Spleen (tissue), 7 donors: ENCODE results near the gene DGCR6.

ENCODE experiments used
- POLR2A ChIP-seq, 3 donors: fragments of 450-650 bp; IDR thresholded peaks; one replicate each; pipeline ENCODE4 v1.5.1; 2017; ENCODE audit warnings: antibody characterized with exemption in 3 of 3, mild to moderate bottlenecking in 1 of 3
- TF ChIP-seq, protein P1 (sequence below), 11 experiments: fragments of 200-600 bp in 7 of 11; fragments of 450-650 bp in 4 of 11; sonication (generic) in 4 of 11; IDR thresholded peaks in 8 of 11; conservative IDR thresholded peaks in 3 of 11; 1 replicate in 7 of 11; 2 replicates in 4 of 11; pipeline versions ENCODE4 v1.4.0 to v1.8.0; 2016 to 2021; ENCODE audit warnings: antibody characterized with exemption in 11 of 11, inconsistent platforms in 4 of 11, mild to moderate bottlenecking in 1 of 11
- donor health status: DM: no; HTN: no; CAD: no; lungs with moderate emphysema.
- donor health status: DM: no; HTN: no; CAD: no.
- donor health status: DM: no; HTN: no; CAD: no.

DNA sequence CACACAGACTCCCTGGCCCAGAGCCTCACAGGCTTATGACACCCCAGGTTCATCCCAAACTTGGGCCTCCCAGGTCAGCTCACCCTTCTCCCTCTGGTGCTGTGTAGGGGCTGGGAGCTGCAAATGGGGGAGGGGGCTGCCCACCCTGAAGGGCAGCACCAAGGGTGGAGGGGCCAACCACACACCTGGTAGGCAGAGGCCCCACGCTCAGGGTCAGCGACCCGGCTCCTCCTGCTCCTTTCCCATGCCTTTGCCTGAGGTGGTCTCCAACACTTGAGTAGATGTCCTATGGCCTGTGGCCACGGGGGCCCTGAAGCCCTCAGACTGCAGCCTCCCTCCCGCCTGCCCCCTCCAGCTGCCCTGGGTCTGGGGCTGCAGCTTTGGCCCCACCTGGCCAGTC lies 3.4 kb downstream of the DGCR6 start:
- TF ChIP-seq POLR2A (IDR thresholded peaks at IDR 0.05), result no peak
- TF ChIP-seq, protein P1, sequence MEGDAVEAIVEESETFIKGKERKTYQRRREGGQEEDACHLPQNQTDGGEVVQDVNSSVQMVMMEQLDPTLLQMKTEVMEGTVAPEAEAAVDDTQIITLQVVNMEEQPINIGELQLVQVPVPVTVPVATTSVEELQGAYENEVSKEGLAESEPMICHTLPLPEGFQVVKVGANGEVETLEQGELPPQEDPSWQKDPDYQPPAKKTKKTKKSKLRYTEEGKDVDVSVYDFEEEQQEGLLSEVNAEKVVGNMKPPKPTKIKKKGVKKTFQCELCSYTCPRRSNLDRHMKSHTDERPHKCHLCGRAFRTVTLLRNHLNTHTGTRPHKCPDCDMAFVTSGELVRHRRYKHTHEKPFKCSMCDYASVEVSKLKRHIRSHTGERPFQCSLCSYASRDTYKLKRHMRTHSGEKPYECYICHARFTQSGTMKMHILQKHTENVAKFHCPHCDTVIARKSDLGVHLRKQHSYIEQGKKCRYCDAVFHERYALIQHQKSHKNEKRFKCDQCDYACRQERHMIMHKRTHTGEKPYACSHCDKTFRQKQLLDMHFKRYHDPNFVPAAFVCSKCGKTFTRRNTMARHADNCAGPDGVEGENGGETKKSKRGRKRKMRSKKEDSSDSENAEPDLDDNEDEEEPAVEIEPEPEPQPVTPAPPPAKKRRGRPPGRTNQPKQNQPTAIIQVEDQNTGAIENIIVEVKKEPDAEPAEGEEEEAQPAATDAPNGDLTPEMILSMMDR (IDR thresholded peaks at IDR 0.05 in 8 of 11, conservative IDR thresholded peaks at IDR 0.05 in 3 of 11), result no peak
